ENCODE results near the gene TMEM229B. TPM values are rescaled to one million over a fixed set of nuclear protein-coding genes. Genes with fewer than 3 reads are reported as not detected.

The TMEM229B gene
- total RNA-seq, 1 experiment from 2014 or later = 1.6 TPM

- H3K27ac ChIP-seq = no peak overlapping the region
Observed at GRCh38 chr14:67425608-67426007, 62.9 kb downstream of the TMEM229B start.

GRCh38 chr14:67424539-67424938 lies 64.0 kb downstream of the TMEM229B start:
- Histone ChIP-seq H3K4me2 (no peak overlapping the region), H3K9me3 (ENCODE audit: insufficient read depth, low read depth) (no peaks in the 10 kb centered on the region), H3K27ac (no peak overlapping the region), H3K27me3 (ENCODE audit: insufficient read depth, low read depth) (no peaks in the 10 kb centered on the region), H3K36me3 (ENCODE audit: low read depth) (no peaks in the 10 kb centered on the region), H3K79me2 (ENCODE audit: low read depth) (no peaks in the 10 kb centered on the region), H3K4me1 (replicated peaks; ENCODE audit: insufficient read depth) (peaks cover 31% of the 10 kb centered on the region), H3K4me3 (no peak overlapping the region), H2AFZ (no peak overlapping the region), H3K9me2 (ENCODE audit: insufficient read depth) (no peaks in the 10 kb centered on the region), H3F3A (ENCODE audit: insufficient read depth, low read depth) (peaks cover 4% of the 10 kb centered on the region; the same call in 1 of the 2 replicates), H4K20me1 (ENCODE audit: insufficient read depth) (no peaks in the 10 kb centered on the region)
- ChIA-PET POLR2A (ENCODE audit: unreplicated experiment) (no interaction called here), CTCF (interaction anchor here (0.9 to 1.4 kb wide), 2 partner anchors 81 to 147 kb away, joined by 3 to 7 read pairs; no protein-coding TSS in a partner anchor)
- no TSS peak for BruUV-seq (replicated peaks)
- DNase-seq = no peak
- no peak for TF ChIP-seq EZH2 (IDR thresholded peaks at IDR 0.05; ENCODE audit: low read depth)
- TF ChIP-seq, protein P1, sequence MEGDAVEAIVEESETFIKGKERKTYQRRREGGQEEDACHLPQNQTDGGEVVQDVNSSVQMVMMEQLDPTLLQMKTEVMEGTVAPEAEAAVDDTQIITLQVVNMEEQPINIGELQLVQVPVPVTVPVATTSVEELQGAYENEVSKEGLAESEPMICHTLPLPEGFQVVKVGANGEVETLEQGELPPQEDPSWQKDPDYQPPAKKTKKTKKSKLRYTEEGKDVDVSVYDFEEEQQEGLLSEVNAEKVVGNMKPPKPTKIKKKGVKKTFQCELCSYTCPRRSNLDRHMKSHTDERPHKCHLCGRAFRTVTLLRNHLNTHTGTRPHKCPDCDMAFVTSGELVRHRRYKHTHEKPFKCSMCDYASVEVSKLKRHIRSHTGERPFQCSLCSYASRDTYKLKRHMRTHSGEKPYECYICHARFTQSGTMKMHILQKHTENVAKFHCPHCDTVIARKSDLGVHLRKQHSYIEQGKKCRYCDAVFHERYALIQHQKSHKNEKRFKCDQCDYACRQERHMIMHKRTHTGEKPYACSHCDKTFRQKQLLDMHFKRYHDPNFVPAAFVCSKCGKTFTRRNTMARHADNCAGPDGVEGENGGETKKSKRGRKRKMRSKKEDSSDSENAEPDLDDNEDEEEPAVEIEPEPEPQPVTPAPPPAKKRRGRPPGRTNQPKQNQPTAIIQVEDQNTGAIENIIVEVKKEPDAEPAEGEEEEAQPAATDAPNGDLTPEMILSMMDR (conservative IDR thresholded peaks at IDR 0.05) = no peak
- intact Hi-C loops (cut with micrococcal nuclease; ENCODE audit: unreplicated experiment) = no loop called here

More at GRCh38 chr14:67425608-67426007, 62.9 kb downstream of the TMEM229B start:
- CTCF ChIA-PET = interaction anchor here (1.4 kb wide), 1 partner anchor 146 kb away, joined by 7 read pairs; no protein-coding TSS in a partner anchor
- Histone ChIP-seq H3K4me3 (no peak overlapping the region), H3K27me3 (ENCODE audit: insufficient read depth, low read depth) (no peaks in the 10 kb centered on the region), H2AFZ (no peak overlapping the region), H3K4me2 (no peak overlapping the region), H3K36me3 (ENCODE audit: low read depth) (no peaks in the 10 kb centered on the region), H3K79me2 (ENCODE audit: low read depth) (no peaks in the 10 kb centered on the region), H3F3A (ENCODE audit: insufficient read depth, low read depth) (peaks cover 4% of the 10 kb centered on the region; the same call in 1 of the 2 replicates), H4K20me1 (ENCODE audit: insufficient read depth) (no peaks in the 10 kb centered on the region), H3K9me3 (ENCODE audit: insufficient read depth, low read depth) (no peaks in the 10 kb centered on the region), H3K9me2 (ENCODE audit: insufficient read depth) (no peaks in the 10 kb centered on the region), H3K4me1 (replicated peaks; ENCODE audit: insufficient read depth) (peaks cover 29% of the 10 kb centered on the region)
- no TSS peak for BruUV-seq (replicated peaks)
- intact Hi-C loops (cut with micrococcal nuclease; ENCODE audit: unreplicated experiment) = no loop called here
- TF ChIP-seq, protein P1 (conservative IDR thresholded peaks at IDR 0.05) = no peak
- TF ChIP-seq EZH2 (IDR thresholded peaks at IDR 0.05; ENCODE audit: low read depth) = no peak
- no peak for DNase-seq
- POLR2A ChIA-PET (ENCODE audit: unreplicated experiment) = no interaction called here

GRCh38 chr14:67423424-67423823 lies 65.1 kb downstream of the TMEM229B start:
- intact Hi-C loops (cut with micrococcal nuclease; ENCODE audit: unreplicated experiment) = no loop called here
- Histone ChIP-seq H3K9me2 (ENCODE audit: insufficient read depth) (no peaks in the 10 kb centered on the region), H3F3A (ENCODE audit: insufficient read depth, low read depth) (peaks cover 13% of the 10 kb centered on the region), H3K4me3 (no peak overlapping the region), H2AFZ (no peak overlapping the region), H3K27me3 (ENCODE audit: insufficient read depth, low read depth) (no peaks in the 10 kb centered on the region), H3K4me1 (replicated peaks; ENCODE audit: insufficient read depth) (peaks cover 31% of the 10 kb centered on the region), H3K27ac (no peak overlapping the region), H3K36me3 (ENCODE audit: low read depth) (no peaks in the 10 kb centered on the region), H3K79me2 (ENCODE audit: low read depth) (no peaks in the 10 kb centered on the region), H4K20me1 (ENCODE audit: insufficient read depth) (no peaks in the 10 kb centered on the region), H3K4me2 (no peak overlapping the region), H3K9me3 (ENCODE audit: insufficient read depth, low read depth) (no peaks in the 10 kb centered on the region)
- POLR2A ChIA-PET (ENCODE audit: unreplicated experiment) = no interaction called here
- TF ChIP-seq, protein P1 (conservative IDR thresholded peaks at IDR 0.05) = no peak
- TF ChIP-seq EZH2 (IDR thresholded peaks at IDR 0.05; ENCODE audit: low read depth) = no peak
- CTCF ChIA-PET = interaction anchor here (0.7 kb wide), 1 partner anchor 18 kb away, joined by 7 read pairs; no protein-coding TSS in a partner anchor
- no peak for DNase-seq
- BruUV-seq (replicated peaks) = no TSS peak
